NB4 (cell line): Measurements from ENCODE around the gene FPR2.

Experiments used
- DNase-seq: peaks from one replicate; pipeline ENCODE4 v3.0.0; 2010; ENCODE audit warnings: low read depth
- H3K4me3 ChIP-seq: one replicate; pipeline ENCODE4 v1.5.1; 2011; ENCODE audit warnings: mild to moderate bottlenecking, low read depth, low read length, moderate library complexity
- MYC ChIP-seq: IDR thresholded peaks from 2 replicates; pipeline ENCODE4 v1.6.1; 2011; ENCODE audit warnings: low read depth, low read length
- POLR2A ChIP-seq: IDR thresholded peaks from 2 replicates; pipeline ENCODE4 v1.6.1; 2011; ENCODE audit warnings: mild to moderate bottlenecking; ENCODE audit not compliant: insufficient read length; ENCODE audit errors: extremely low read depth
- TF ChIP-seq, protein P1 (sequence below): IDR thresholded peaks from 2 replicates; pipeline ENCODE4 v1.6.1; 2011; ENCODE audit warnings: low read depth, low read length
- TF ChIP-seq, protein P2 (sequence below): IDR thresholded peaks from one replicate; pipeline ENCODE4 v1.5.1; 2012; ENCODE audit warnings: low read depth, low read length

FPR2 gene

DNA sequence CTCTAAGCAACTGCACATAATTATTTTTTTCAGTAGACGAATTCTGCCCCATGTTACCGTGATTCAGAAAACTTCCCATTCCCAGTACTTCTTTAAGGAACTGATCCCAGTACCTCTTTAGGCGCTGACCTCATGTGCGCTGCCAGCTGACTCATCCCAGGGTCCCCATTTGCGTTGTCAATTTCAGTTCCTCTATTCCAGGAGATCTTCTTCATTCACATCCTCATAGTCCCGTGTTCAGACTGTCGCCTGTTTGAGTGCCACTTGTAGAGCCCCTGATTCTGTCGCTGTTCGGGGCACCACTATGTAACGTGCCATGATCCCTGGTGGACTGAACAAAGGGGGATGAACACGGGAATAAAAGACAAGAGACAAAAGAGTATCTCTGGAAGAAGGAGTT is 50.4 kb downstream of the FPR2 start:
- H3K4me3 ChIP-seq: no peak overlapping the region
- peak; percentile 60 for DNase-seq
- TF ChIP-seq, protein P1, sequence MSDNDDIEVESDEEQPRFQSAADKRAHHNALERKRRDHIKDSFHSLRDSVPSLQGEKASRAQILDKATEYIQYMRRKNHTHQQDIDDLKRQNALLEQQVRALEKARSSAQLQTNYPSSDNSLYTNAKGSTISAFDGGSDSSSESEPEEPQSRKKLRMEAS: no peak
- TF ChIP-seq POLR2A (no peak), MYC (no peak)
- TF ChIP-seq, protein P2, sequence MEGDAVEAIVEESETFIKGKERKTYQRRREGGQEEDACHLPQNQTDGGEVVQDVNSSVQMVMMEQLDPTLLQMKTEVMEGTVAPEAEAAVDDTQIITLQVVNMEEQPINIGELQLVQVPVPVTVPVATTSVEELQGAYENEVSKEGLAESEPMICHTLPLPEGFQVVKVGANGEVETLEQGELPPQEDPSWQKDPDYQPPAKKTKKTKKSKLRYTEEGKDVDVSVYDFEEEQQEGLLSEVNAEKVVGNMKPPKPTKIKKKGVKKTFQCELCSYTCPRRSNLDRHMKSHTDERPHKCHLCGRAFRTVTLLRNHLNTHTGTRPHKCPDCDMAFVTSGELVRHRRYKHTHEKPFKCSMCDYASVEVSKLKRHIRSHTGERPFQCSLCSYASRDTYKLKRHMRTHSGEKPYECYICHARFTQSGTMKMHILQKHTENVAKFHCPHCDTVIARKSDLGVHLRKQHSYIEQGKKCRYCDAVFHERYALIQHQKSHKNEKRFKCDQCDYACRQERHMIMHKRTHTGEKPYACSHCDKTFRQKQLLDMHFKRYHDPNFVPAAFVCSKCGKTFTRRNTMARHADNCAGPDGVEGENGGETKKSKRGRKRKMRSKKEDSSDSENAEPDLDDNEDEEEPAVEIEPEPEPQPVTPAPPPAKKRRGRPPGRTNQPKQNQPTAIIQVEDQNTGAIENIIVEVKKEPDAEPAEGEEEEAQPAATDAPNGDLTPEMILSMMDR: no peak

DNA sequence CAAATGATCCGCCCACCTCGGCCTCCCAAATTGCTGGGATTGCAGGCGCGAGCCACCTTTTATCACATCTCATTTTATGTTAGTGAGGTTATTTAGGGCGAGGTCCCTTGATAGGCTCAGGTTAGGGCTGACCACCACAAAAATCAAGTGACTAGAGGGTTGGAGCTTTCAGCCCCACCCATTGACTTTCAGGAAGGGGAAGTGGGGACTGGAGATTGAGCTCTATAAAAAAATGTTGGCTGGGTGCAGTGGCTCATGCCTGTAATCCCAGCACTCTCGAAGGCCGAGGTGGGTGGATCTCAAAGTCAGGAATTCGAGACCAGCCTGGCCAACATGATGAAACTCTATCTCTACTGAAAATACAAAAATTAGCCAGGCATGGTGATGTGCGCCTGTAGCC is 54.1 kb downstream of the FPR2 start:
- TF ChIP-seq POLR2A: no peak
- TF ChIP-seq MYC: no peak
- TF ChIP-seq, protein P2: no peak
- TF ChIP-seq, protein P1: no peak
- DNase-seq: peak; percentile 21
- no peak overlapping the region for H3K4me3 ChIP-seq

DNA sequence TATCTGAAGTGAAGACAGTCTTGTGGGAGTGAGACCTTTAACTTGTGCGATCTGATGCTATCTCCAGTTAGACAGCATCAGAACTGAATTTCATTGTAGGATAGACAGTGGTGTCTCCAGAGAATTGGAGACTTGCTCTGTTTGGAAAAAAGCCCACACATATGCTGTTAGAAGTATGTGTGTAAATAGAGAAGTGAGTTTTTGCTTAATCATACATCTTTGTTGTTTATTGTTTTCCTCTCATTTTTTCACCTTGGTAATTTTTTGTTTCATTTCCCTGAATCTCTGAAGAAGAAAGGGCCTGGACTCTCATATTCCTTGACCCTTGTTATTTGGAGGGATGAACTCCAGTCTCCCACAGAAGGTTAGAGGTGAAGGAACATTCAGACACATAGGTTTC is 55.7 kb downstream of the FPR2 start:
- no peak overlapping the region for H3K4me3 ChIP-seq
- no peak for DNase-seq
- TF ChIP-seq, protein P2: no peak
- TF ChIP-seq MYC (no peak), POLR2A (no peak)
- TF ChIP-seq, protein P1: no peak

DNA sequence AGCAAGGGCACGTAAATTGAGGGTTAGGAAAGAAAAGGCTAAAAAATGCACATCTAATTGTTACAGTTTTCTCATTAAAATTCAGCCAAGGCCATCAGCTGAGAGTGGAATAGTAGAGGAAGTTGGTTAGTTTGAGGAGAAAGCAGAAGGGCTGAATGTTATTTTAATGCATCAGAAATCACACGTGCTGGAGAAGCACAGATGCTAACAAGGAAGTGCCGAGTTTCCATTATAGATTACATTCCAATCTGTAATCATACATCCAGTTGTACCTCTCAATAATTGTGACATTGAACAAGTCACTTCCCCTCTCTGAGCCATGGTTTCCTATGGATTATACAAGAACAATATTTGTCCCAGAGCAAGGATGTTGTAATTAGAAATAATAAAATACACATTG is 59.0 kb downstream of the FPR2 start:
- TF ChIP-seq MYC: no peak
- no peak overlapping the region for H3K4me3 ChIP-seq
- DNase-seq: no peak
